ENCODE results near the gene CADM2.

CADM2 gene

DNA sequence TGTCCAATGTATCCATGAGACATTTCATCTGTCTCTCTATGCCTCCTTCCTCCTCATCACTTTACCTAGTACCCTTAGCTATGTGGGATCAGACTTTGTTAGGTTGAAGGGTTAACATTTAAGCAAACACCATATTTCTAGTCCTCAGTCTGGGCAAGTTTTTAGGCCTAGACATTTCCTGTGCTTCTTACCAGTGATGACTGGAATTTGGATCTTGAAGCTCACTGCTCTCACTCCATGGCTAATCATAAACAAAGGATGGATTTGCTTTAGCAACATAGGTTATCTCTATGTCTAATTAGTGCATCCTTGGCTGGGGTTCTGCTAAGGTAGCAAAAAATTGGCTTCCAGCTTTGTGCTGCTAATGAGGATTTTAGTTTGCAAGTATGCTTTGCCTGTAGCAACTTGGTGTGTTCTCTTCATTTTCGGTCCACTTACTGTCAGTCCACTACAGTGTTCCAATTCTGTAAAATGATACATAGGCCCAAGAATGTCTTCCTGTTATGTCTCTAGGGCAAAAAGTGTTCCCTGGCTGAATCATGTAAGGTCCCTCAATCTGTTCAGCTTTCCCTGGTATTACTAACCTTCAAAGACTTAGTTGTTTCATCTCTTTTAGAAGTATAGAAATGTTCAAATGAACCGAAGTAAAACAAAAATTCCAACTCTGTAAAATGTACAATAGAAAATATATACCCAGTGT is 615.4 kb downstream of the CADM2 start:
- peak; percentile 57 for DNase-seq (ENCODE audit: low read depth)
- TF ChIP-seq, protein P1, sequence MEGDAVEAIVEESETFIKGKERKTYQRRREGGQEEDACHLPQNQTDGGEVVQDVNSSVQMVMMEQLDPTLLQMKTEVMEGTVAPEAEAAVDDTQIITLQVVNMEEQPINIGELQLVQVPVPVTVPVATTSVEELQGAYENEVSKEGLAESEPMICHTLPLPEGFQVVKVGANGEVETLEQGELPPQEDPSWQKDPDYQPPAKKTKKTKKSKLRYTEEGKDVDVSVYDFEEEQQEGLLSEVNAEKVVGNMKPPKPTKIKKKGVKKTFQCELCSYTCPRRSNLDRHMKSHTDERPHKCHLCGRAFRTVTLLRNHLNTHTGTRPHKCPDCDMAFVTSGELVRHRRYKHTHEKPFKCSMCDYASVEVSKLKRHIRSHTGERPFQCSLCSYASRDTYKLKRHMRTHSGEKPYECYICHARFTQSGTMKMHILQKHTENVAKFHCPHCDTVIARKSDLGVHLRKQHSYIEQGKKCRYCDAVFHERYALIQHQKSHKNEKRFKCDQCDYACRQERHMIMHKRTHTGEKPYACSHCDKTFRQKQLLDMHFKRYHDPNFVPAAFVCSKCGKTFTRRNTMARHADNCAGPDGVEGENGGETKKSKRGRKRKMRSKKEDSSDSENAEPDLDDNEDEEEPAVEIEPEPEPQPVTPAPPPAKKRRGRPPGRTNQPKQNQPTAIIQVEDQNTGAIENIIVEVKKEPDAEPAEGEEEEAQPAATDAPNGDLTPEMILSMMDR (IDR thresholded peaks at IDR 0.05; ENCODE audit: insufficient read depth, low read depth, low read length, missing control alignments) = no peak

DNA sequence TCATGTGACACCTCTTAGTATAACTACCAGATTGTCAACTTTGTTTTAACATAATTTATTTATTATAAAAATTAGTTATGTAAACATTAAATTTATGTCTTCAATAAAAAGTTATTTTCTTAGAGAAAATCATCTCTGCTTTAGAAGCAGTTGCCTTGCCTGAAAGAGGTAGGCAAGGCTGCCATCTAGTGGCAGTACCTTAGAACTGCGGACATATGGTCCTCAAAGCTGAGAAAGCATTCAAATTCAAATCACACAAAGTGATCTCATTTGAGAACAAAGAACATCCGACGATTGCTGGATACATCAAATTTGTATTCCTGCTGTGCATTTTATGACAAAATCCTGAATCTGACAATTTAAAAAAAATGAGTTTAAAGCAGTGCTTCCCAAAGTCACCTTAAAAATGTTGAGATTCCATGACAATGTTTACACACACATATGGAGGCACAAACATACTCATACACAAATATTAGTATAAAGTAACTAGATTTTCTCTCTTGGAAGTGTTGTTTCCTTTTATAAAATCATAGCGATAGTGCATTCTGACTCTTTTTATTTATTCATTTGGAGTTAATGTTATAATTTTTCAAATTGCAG is 617.4 kb downstream of the CADM2 start:
- TF ChIP-seq, protein P1 (IDR thresholded peaks at IDR 0.05; ENCODE audit: insufficient read depth, low read depth, low read length, missing control alignments) = peak; percentile 95
- H3K4me3 ChIP-seq (ENCODE audit: low read length) = no peak overlapping the region
- peak; percentile 73 for DNase-seq (ENCODE audit: low read depth)

More for the DNA sequence above, 615.4 kb downstream of the CADM2 start:
- H3K4me3 ChIP-seq (ENCODE audit: low read length) = no peak overlapping the region

DNA sequence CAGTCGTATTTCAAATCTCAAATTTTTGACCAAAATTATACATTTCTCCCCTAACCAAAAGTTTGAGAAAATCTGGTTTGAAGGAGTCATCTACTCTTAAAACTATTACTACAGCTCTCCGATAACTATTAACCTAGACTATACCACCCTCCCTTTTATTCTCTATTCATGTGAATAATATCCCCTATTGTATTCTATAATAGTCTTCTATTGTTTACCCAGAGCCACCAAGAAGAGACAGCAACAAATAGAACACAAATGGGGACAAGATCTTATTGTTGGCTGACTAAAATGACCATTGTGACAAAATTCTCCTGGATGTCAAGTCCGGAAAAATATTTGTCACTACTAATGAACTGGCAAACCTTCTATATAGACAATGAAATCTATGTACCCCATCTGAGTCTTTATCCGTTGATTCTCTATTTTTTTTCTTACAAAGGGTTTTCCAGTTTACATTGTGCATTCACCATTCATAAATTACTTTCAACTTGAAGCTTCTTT is 618.0 kb downstream of the CADM2 start:
- TF ChIP-seq, protein P1 (IDR thresholded peaks at IDR 0.05; ENCODE audit: insufficient read depth, low read depth, low read length, missing control alignments) = no peak
- no peak for DNase-seq (ENCODE audit: low read depth)
- H3K4me3 ChIP-seq (ENCODE audit: low read length) = no peak overlapping the region

DNA sequence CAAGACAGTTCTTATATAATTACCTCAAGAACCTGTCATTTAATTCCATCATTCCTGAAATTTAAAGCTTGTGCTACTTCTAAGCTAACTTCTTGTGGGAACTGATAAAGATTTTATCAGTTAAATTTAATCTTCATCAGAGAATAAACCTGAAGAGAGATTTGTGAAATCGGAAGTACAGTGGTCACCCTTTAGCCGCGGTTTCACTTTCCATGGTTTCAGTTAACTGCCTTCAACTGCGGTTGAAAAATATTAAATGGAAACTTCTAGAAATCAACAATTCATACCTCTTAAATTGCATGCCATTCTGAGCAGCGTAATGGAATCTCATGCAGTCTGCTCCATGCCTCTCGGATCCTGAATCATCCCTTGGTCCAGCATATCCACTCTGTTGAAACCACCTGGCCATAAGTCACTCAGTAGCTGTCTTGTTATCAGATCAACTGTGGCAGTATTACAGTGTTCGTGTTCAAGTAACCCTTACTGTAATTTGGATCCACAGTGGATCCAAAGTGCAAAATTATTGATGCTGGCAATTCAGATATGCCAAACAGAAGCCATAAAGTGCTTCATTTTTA is 626.1 kb downstream of the CADM2 start:
- DNase-seq (ENCODE audit: low read depth) = no peak
- H3K4me3 ChIP-seq (ENCODE audit: low read length) = no peak overlapping the region
- TF ChIP-seq, protein P1 (IDR thresholded peaks at IDR 0.05; ENCODE audit: insufficient read depth, low read depth, low read length, missing control alignments) = no peak

DNA sequence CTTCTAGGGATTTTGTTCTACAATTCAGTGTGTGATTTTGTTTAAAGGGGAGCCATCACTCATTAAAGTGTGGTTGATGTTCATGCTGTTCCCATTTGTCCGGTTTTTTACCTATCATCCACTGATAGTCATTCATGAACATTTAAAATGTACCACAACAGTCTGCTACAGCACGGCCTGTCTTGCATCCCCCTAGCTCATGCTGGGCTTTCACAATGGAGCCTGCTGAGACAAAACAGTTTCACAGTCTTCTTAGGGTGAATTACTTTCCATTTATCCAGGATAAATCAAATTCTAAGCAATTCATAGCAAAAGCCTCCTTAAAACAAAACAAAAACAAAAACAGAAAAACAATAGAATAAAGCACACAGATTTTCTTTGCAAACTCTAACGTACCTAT is 627.2 kb downstream of the CADM2 start:
- no peak overlapping the region for H3K4me3 ChIP-seq (ENCODE audit: low read length)
- TF ChIP-seq, protein P1 (IDR thresholded peaks at IDR 0.05; ENCODE audit: insufficient read depth, low read depth, low read length, missing control alignments) = no peak
- no peak for DNase-seq (ENCODE audit: low read depth)

DNA sequence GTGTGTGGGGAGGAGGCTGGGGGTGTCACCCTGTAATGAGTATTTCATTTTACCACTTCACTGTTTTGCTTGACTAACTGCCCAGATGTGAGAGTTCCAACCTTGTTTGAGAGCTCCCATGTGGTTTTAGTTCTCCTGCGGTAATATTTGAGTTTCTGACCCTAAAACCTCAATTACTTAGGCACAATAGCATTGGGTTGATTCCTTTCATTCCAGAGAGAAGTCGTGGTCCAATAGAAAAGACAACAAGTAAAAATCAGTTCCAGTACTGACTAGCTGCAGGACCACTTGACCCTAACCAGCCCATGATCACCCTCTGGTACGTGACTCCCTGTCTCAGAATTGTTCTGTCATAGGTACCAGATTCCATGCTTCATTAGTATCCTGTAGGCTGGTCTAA is 630.4 kb downstream of the CADM2 start:
- TF ChIP-seq, protein P1 (IDR thresholded peaks at IDR 0.05; ENCODE audit: insufficient read depth, low read depth, low read length, missing control alignments) = no peak
- no peak overlapping the region for H3K4me3 ChIP-seq (ENCODE audit: low read length)
- peak; percentile 27 for DNase-seq (ENCODE audit: low read depth)
